HG02763 (cell line): ENCODE results near the gene SLC31A1.
"Not testable (repeated sequence)": the region's sequence is repeated elsewhere in the genome, so short reads cannot be mapped to it uniquely, and the experiment has no call there.

Experiments
- ATAC-seq: cut with Tn5 transposase; IDR thresholded peaks from one replicate; pipeline ENCODE4 v1.9.1; 2021; ENCODE audit warnings: mild to moderate bottlenecking, moderate library complexity; ENCODE audit not compliant: unreplicated experiment

Gene SLC31A1

DNA sequence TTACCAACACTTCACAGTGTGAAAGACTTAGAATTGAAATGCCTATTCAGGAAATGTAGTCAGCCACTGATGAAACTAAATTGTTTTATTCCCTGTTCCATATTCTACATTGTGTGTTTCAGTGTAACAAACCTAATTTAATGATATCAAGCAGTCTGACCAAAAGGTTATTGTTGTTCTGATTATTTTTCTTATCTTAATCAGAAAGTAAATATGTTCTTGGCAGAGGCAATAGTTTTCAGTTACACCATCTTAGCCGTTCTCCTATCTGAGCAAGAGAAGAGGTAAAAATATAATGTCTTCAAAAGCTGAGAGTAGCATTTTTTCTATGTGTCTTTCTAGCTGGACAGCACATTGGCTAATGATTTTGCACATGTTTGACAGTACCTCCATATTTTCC, 36.9 kb downstream of the SLC31A1 start:
- ATAC-seq, result no peak

DNA sequence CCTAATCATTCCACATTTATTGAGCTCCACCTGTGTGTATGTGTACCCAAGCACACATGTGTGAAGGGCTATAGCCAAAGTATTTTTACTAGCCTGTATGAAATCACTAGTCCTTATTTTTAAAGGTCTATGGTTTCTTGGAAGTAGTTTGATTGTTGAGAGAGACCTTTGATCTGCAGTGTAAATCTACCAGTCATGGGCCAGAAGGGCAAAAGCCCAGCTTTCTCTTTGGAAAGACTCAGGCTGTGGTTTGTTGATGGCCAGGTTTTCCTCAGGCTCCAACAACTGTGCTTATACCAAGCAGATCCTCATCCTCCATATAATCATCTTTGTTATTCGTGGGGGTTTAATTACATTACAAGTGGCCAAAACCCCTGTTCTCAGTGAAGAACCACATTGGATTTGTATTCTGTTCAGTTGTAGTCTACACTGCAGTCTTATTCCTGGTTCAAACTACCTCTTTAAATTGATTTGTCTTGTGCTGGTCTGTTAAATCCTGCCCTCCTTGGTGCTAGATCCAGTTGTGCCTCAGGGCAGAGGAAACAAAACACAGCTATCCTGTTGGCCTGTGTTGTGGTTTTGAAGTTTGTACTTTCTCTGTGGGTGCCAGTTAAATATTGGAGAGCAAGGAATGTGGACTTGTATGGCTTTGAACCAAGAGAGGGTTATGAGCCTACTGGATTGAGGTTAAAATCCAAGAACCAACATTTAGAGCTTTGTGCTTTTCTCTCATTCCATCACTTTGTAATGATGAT, 40.8 kb downstream of the SLC31A1 start:
- ATAC-seq, result no peak

DNA sequence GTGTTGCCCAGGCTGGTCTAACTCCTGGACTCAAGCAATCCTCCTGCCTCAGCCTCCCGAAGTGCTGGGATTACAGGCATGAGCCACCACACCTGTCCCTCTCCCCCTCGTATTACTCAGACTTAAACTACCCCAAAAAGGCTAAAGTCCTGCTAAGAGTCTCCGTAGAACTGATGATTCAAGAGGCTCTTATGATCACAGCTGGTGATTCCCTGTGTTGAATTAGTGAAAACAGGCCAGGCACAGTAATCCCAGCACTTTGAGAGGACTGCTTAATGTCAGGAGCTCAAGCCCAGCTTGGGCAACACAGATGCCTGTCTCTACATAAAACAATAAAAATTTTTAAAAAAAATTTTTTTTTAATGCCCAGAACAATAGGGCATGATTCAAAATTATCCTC, 44.8 kb downstream of the SLC31A1 start:
- no peak for ATAC-seq

DNA sequence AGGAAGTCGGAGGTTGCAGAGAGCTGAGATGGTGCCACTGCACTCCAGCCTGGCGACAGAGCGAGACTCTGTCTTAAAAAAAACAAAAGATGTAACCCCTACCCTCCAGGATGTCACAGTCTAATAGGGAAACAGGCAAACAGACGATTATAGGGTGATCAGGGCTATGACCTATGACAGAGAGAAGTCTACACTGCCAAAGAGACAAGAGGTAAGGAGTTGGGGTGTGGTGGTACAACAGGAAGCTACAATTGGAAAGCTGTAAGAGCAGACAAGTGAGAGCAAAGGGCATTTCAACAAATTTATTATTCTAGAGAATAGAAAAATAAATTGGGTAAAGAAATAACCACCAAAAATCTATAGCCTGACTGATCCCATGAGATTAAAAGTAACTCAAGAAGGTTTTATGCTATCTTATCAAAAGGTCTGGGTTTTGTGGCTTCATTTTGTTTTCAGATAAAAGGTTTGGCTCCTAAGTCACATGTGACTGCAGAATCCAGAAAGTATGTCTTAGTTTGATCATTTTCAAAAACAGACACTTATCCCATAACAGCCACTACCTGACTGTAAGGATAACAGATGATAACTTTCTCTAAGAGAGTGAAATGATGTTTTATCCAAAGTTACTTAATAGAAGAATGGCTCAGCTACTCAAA, 46.7 kb downstream of the SLC31A1 start:
- ATAC-seq, result no peak

DNA sequence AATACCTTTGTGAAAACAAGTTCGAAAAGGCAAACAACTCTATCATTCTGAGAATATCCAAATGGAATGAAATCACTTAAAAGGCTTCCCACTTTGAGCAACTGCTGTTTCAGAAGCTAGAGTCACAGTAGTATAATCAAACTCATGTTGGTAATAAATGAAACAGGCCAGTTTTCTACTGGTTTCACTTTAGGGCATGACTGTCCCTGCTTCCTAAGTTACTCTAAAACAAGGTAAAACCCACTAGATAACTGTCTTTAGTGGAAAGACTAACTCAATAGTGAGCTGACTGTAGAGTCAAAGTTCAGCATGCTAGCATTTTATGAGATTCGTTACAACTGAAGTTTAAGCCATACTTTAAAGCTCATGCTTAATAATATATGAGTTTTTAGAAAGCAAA, 48.0 kb downstream of the SLC31A1 start:
- no peak for ATAC-seq

DNA sequence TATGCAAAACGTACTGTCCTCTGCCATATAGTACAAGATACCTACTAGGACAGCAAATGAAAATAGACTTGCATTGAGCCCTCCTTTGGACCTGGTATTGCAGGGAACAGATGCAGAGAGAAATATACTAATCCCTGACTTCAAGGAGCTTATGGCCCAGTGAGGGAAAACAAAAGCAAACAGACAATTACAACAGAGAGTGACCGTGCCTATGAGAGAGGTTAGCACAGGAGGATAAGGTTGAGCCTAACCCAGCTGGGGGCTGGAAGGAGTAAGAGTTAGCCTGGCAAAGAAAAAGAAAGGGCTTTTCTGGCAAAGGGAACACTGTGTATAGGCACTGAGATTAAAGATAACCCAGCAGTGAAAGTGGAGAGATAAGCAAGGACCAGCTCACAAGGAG, 48.5 kb downstream of the SLC31A1 start:
- no peak for ATAC-seq

DNA sequence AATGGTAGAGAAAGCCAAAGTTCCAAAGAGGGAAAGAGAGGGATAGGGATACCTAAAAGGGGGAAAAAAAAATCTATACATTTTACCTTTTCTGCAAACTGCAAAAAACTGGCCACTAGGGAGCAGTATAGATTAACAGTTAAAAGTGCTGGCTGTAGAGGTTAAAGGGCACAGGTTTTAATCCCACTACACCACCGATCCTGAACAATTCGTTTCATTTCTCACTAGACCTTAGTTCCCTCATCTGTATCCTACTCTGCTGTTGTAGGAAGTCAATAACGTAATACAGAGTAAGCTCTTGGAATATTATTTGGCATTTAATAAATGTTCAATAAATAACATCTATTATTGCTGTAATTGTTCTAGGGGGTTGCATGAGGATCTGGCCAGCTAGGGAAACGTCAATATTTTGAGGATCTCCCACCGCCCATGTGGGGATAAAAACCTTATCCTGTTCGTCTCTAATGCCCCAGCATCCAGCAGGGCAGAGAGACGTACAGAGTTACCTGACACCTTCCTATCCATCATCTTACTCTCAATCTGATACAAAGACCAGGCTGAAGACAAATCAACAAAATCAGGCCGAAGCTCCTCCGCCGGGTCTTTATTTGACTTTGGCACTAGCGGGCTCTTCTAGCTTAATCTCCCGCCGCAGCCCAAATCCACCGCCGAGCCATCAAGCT, 53.3 kb downstream of the SLC31A1 start:
- ATAC-seq, result peak; percentile 2

DNA sequence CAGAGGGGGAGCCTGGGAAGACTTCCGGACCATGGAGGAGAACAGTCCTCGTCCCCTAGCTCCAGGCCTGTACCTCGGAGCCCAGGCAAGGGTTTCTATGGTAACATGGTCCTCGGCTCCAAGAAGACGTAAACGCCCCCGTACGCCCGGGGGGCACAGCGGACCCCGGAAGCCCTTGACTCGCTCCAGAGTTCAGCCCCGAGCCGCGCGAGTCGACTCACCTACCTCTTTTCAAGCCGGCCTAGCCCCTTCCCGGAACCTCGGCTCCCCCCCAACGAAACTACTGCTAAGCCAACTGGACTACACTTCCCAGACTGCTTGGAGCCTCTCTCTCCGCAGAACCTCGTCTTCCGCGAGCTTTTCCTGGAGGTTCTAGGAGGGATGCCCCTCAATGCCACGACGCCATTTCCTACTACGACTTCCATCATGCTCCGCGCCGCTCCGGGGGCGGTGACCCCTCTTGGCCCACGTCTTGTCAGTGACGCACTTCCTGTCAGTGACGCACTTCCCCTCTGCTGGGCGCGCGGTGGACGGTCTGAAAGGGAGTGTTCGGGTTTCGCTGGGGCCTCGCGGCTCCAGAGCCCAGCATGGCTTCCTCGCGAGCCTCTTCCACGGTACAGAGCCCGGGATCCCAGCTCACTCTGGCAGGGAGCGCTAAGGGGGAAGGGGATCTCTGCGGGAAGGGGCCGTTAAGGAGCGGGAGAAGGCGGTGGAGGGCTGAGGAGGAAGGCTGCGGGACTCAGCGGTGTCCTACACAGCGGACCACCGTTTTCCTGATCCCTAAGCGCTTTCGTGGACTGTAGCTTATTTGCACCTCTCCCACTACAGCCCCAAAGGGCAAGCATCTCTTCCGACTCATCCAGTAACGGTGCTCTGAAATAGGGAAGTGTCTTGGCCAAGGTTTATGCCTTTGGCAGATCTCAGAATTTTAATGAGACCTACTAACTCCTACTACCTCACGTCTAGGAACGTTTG, 54.1 kb downstream of the SLC31A1 start, which contains the start of the genes CDC26 and PRPF4:
Gene CDC26, minus strand, starts transcription at position 416 of the 975 bp plus-strand sequence. CDS start 3,065 bp downstream, outside the sequence.
Gene PRPF4, plus strand, starts transcription at position 502 of the 975 bp plus-strand sequence. Its CDS starts 86 bp downstream, at position 588.
- ATAC-seq, result peak; percentile 98

DNA sequence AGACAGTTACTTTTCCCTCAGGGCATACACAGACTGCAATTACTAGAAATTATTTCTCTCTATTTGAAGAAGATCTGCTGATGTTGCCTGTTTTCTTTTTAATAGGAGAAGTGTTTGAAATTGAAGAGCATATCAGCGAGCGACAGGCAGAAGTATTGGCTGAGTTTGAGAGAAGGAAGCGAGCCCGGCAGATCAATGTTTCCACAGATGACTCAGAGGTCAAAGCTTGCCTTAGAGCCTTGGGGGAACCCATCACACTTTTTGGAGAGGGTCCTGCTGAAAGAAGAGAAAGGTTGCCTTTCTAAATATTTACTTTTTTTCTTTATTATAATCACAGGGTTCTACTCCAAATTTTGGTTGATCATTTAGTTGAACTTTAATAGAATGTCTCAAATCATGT, 57.5 kb downstream of the SLC31A1 start:
- no peak for ATAC-seq

DNA sequence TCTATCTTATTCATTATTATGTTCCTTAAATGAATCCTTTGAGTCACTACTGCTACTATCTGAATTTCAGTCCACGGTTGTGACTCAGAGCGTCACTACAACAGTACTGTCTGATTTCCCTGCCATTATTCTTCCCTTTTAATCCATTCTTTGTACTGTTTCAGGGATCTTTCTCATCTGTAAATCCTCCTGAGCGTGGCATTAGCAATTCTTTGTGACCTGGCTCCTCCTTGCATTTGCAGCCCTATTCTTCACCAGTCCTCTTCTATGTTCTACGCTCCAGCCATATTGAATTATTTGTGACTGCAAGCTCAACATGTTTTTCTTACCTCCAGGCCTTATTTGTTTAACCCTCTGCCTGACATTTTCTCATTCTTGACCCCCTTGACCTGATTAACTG, 60.0 kb downstream of the SLC31A1 start:
- no peak for ATAC-seq

DNA sequence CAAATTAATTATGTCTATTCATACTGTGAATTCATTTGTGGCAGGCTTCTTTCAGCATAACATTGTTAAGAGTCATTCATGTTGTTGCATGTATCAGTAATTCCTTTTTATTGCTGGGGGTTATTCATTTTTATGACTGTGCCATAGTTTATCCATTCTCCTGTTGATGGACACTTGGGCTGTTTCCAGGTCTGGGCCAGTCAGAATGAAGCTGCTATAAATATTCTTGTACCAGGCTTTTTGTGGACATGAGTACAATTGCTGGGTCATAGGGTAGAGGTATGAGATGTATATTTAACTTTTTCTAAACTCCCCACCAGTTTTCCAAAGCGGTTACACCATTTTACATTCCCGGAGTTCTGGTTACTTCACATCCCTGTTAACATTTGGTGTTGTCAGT, 67.7 kb downstream of the SLC31A1 start:
- ATAC-seq, result no peak

DNA sequence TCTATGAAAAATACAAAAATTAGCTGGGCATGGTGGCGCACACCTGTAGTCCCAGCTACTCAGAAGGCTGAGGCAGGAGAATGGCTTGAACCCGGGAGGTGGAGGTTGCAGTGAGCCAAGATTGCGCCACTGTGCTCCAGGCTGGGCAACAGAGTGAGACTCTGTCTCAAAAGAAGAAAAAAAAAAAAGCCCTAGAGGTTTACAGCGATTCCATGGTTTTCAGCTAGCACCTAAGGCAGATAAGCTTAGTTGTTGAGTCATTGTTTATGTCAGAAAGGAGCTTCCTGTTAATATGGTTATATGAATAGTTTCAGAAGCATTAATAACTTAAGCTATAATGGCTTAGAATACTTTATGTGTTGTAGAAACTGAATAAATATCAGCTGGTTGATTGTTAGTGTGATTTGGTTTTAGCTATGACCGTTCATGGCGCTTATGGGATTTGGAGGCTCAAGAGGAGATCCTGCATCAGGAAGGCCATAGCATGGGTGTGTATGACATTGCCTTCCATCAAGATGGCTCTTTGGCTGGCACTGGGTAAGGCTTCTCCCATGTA, 68.8 kb downstream of the SLC31A1 start:
- ATAC-seq, result no peak

DNA sequence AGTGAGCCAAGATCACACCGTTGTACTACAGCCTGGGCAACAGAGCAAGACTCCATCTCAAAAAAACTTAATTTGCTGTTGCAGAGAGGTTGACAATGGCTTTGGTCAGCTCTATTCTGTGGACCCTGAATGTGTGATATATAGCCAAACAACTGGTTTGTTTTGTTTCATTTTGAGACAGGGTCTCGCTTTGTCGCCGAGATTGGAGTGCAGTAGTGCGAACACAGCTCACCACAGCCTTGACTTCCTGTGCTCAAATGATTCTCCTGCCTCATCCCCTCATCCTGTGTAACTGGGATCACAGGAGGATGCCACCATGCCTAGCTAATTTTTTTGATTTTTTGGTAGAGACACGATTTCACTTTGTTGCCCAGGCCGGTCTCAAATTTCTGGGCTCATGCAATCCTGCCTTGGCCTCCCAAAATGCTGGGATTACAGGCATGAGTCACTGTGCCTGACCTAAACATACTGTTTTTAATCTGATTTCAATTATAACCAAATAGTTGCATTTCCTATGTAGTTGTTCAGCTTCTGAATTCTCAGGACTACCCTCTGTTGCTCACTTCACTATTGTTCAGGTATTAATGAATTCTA, 72.0 kb downstream of the SLC31A1 start:
- ATAC-seq, result no peak

DNA sequence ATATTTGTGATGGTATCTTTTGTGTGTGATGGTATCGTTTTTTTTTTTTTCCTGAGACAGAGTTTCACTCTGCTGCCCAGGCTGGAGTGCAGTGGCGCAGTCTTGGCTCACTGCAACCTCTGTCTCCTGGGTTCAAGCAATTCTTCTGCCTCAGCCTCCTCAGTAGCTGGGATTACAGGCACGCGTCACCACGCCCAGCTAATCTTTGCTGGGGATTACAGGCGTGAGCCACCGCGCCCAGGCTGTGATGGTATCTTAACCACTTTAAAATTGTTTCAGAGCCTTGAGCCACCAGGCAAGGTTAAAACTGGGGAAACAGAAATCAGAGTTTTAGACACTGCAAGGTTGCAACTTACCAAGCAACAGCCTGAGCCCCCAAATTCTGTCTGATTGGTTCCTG, 74.9 kb downstream of the SLC31A1 start:
- ATAC-seq, result not testable (repeated sequence)

DNA sequence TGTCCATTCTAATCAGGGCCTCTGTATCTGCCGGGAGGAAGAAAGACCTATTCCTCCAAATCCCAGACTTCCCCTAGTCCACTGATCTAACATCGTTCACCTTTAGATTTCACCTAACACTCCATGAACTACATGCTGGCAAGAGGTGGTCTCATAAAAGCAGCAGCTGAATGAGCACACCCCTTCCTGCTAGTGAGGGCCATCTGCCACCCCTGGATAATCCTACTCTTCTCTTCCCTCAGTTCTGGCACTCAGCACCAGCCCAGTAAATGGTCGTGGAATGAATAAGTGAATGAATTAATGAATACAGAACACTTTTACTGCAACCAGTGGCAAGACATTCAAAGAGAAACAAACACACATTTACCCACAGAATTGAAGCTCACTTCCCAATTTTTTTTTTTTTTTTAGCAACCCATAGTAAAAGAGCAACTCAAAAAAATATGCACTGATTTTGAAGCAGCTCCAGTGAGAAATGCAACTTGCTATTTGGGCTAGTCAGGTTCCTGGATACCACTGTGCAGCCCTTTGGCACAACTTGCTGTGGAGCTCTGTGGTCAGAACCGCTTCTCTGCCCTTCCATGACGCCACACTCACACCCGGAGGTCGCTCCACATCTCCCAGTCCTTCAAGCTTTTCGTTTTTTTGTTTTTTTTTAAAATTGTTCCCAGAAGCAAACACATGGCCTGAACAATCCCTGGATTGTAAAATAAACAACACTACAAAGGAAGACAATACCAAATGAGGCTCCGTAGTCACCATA, 75.6 kb downstream of the SLC31A1 start:
- ATAC-seq, result no peak

DNA sequence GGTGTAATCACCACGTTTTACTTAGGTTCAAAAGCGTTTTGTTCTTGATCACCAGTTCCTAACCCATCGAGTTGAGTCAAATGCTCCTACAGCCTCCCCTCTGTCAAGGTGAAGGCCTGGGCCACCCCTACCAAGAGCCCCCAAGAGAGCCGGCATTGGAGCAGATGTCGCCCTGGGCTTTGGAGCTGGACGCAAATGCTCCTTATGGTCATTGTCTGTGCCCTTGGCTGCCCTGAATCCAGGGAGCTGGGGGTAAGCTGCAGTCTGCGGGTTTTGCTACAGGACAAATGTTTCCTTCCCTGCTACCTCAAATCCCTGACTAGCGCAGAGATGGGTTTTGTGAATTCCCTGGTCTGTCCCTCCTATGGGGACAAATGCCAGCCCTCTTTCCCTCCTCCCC, 77.0 kb downstream of the SLC31A1 start:
- no peak for ATAC-seq

DNA sequence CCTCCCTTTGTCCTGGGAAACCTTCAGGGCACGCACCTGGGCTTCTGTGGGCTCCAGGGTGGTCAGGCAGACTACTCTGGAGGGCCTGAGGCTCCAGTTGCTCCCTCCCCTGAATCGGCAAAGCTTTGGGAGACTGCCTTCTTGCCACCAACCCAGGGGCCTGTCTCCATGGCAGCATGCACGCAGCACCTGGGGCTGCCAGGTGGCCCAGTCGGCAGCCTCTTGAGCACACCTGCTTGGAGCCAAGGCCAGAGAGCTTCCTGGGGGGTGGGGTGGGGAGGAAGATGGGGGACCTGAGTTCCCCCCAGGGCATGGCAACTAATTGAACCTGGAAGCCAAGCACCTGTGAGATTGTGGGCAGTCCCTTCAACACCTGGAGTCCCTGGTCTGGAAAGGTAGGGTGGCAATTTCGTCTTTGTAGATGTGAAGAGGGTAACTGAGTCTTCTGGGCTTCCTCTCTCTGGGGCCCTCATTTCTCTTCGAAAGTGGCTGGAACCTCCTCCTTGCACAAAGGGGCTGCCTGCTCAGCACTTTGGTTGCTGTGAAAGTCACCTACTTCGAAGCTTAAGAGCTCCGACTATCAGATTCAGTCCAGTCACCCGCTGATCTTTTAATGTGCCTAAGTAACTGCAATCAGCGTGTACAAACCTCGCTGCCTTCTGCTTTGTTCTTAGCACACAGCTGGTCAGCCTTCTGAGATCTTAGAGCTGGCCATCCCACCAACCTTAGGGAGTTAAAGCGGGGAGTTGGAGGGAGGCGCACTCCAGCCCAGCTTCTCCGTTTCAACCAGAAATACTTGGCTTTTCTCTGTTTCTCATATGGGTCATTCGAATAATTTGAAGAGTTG, 77.8 kb downstream of the SLC31A1 start:
- no peak for ATAC-seq

DNA sequence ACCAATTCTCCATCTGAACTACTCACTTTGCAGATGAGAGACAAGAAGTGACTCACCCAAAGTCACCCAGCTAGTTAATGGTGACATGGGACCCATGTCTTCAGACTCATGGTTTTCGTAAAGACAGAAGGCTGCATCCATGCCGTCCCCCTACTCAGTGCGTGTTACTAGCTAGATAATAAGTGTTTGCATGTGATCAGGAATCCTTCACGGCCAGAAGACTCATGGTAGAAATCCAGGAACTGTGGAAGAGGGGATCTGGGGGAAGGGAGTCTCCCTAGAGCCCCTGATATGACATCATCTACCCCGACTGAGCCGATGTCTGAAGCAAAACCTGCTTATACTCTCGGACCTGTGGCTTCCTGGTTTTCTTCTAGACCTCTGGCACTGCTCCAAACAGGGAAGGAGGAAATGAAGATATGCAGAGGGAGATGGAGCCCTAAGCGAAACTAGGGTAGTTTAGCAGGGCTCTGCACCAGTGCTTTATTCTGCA, 78.5 kb downstream of the SLC31A1 start:
- ATAC-seq, result no peak
